ENCODE data around the gene AGAP1. TPM values are rescaled to one million over a fixed set of nuclear protein-coding genes. Genes with fewer than 3 reads are reported as not detected.

Gene AGAP1
- total RNA-seq, 1 experiment from 2014 or later: 56.4 TPM

DNA sequence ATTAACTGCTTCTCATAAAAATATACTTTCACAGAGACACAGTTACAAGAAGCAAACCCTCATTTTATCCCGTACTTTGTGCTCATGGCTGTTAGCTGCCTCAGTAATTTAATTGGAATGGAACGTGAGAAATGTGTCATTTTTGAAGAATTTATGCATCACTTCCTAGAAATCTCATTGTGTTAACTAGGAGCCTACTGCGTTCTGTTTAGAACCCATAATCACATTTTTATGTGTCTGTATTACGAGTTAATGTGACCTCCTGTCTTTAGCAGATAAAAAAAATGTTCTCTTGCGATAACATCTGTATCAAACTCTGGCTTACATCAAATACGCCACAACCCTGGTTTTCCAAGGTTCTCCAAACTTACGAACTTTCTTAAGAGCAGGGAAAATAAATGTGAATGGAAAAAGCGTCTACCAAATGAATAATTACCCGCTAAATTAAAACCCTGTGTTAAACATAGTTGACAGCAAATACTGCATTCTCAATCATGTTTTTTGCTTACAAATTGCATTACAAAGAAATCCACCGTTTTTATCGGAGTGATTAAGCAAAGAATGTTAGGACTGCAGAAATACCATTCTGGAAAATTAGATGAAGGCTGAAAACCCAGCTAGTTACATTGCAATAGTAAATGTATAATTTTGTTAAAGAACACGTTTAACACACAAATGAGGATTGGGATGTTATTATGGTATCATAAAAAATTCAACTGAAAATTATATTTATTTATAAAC is 686.4 kb downstream of the AGAP1 start:
- intact Hi-C loops (cut with micrococcal nuclease; ENCODE audit: unreplicated experiment): no loop called here
- Mint-ChIP-seq H3K36me3 (ENCODE audit: insufficient read depth, unreplicated experiment) (peaks cover 17% of the 10 kb centered on the region), H3K9me3 (ENCODE audit: low read depth, unreplicated experiment) (no peaks in the 10 kb centered on the region), H3K27ac (ENCODE audit: unreplicated experiment) (peak overlapping the region; percentile 73), H3K27me3 (ENCODE audit: unreplicated experiment) (no peaks in the 10 kb centered on the region), H3K4me3 (ENCODE audit: low read depth, unreplicated experiment) (peak overlapping the region; percentile 86), H3K4me1 (ENCODE audit: low read depth, unreplicated experiment) (peaks cover 31% of the 10 kb centered on the region)
- TF ChIP-seq, protein P1, sequence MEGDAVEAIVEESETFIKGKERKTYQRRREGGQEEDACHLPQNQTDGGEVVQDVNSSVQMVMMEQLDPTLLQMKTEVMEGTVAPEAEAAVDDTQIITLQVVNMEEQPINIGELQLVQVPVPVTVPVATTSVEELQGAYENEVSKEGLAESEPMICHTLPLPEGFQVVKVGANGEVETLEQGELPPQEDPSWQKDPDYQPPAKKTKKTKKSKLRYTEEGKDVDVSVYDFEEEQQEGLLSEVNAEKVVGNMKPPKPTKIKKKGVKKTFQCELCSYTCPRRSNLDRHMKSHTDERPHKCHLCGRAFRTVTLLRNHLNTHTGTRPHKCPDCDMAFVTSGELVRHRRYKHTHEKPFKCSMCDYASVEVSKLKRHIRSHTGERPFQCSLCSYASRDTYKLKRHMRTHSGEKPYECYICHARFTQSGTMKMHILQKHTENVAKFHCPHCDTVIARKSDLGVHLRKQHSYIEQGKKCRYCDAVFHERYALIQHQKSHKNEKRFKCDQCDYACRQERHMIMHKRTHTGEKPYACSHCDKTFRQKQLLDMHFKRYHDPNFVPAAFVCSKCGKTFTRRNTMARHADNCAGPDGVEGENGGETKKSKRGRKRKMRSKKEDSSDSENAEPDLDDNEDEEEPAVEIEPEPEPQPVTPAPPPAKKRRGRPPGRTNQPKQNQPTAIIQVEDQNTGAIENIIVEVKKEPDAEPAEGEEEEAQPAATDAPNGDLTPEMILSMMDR (IDR thresholded peaks at IDR 0.05; ENCODE audit: unreplicated experiment): no peak
- BruUV-seq (replicated peaks): no TSS peak
- DNase-seq: no peak
- CTCF ChIA-PET: interaction anchor here (0.6 to 1.9 kb wide), 3 partner anchors 8 to 414 kb away, joined by 3 to 13 read pairs (median 5); no protein-coding TSS in a partner anchor

DNA sequence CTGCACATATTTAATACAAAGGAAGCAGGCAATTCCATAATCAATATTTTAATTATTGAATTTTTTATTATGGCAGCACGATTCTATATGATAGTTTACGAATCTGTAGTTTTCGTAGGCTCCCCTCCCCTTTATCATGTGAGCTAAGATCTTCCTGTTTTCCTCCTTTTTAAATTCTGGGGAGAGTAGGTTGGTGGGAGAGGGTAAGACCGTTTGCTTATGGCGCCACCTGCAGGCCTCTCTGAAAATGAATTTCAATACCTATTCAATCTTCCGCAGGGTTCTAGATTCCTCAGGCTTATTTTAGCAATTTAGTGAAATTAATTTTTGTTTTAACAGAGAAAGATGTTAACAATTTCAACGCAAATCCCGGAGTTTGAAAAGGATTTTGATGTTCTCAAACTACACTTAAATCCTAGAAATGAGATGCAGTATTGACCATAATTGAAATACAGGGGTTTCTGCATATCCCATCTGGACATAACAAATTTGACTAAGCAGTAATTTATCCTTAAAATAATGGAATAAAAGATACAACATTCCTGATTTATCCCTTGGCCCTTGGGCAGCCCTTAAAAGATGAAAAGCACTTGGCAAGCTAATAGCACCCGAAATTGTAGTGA is 687.1 kb downstream of the AGAP1 start:
- CTCF ChIA-PET: interaction anchor here (0.6 to 1.9 kb wide), 3 partner anchors 9 to 415 kb away, joined by 3 to 13 read pairs (median 5); no protein-coding TSS in a partner anchor
- BruUV-seq (replicated peaks): no TSS peak
- Mint-ChIP-seq H3K4me3 (ENCODE audit: low read depth, unreplicated experiment) (peak overlapping the region; percentile 86), H3K27ac (ENCODE audit: unreplicated experiment) (peak overlapping the region; percentile 37), H3K27me3 (ENCODE audit: unreplicated experiment) (no peaks in the 10 kb centered on the region), H3K9me3 (ENCODE audit: low read depth, unreplicated experiment) (peaks cover 4% of the 10 kb centered on the region), H3K4me1 (ENCODE audit: low read depth, unreplicated experiment) (peaks cover 24% of the 10 kb centered on the region), H3K36me3 (ENCODE audit: insufficient read depth, unreplicated experiment) (peaks cover 16% of the 10 kb centered on the region)
- DNase-seq: peak; percentile 73
- TF ChIP-seq, protein P1 (IDR thresholded peaks at IDR 0.05; ENCODE audit: unreplicated experiment): peak; percentile 84
- intact Hi-C loops (cut with micrococcal nuclease; ENCODE audit: unreplicated experiment): loop anchor here (1.0 kb wide), 1 partner anchor 402 kb away; no protein-coding TSS in a partner anchor

All from Calu3 (cell line).